HUDEP-2 (cell line): ENCODE results near the gene ESYT3.
"Not testable (repeated sequence)": the region's sequence is repeated elsewhere in the genome, so short reads cannot be mapped to it uniquely, and the experiment has no call there.

Experiments used
- DNase-seq, 76 experiments: peaks; one replicate each; lab custom pipeline; 2025; ENCODE audit not compliant: unreplicated experiment in 76 of 76; lab: John Stamatoyannopoulos, UW

The ESYT3 gene

GRCh38 chr3:138407236-138407907 lies 27.0 kb upstream of the ESYT3 start:
- no peak for DNase-seq

- DNase-seq, result no peak
These were observed 25.5 kb upstream of the ESYT3 start for GRCh38 chr3:138408751-138409570.

GRCh38 chr3:138412821-138413551 lies 21.4 kb upstream of the ESYT3 start:
- no peak for DNase-seq

- not testable (repeated sequence) for DNase-seq
These were observed 18.2 kb upstream of the ESYT3 start for GRCh38 chr3:138416236-138416635.

- DNase-seq, result peak in 53 of 76 experiments; percentile 4 to 69 (median 38)
These were observed 16.8 kb upstream of the ESYT3 start for GRCh38 chr3:138417559-138417982.

- no peak for DNase-seq
These were observed 15.7 kb upstream of the ESYT3 start for GRCh38 chr3:138418601-138419206.

- DNase-seq, result no peak
These were observed 11.1 kb upstream of the ESYT3 start for GRCh38 chr3:138423316-138423715.

- DNase-seq, result no peak
These were observed 10.1 kb upstream of the ESYT3 start for GRCh38 chr3:138424323-138424722.

GRCh38 chr3:138426211-138426610 lies 8.2 kb upstream of the ESYT3 start:
- no peak for DNase-seq

- not testable (repeated sequence) for DNase-seq
These were observed 7.7 kb upstream of the ESYT3 start for GRCh38 chr3:138426754-138427153.

GRCh38 chr3:138429665-138430064 lies 4.8 kb upstream of the ESYT3 start:
- no peak for DNase-seq

GRCh38 chr3:138432576-138433240 lies 1.7 kb upstream of the ESYT3 start:
- DNase-seq, result no peak

- DNase-seq, result no peak
These were observed 532 bp upstream of the ESYT3 start for GRCh38 chr3:138433892-138434275.

GRCh38 chr3:138434875-138435772 lies 708 bp downstream of the ESYT3 start:
- no peak for DNase-seq

GRCh38 chr3:138435840-138436239 lies 1.4 kb downstream of the ESYT3 start:
- DNase-seq, result no peak

GRCh38 chr3:138437281-138437680 lies 2.9 kb downstream of the ESYT3 start:
- no peak for DNase-seq

- DNase-seq, result no peak
These were observed 4.5 kb downstream of the ESYT3 start for GRCh38 chr3:138438896-138439295.

GRCh38 chr3:138439646-138440045 lies 5.2 kb downstream of the ESYT3 start:
- no peak for DNase-seq

- DNase-seq, result no peak
These were observed 5.7 kb downstream of the ESYT3 start for GRCh38 chr3:138440121-138440521.
